Urinary bladder (tissue), 4 donors: Measurements from ENCODE around the gene GRK3. TPM values are rescaled to one million over a fixed set of nuclear protein-coding genes. Genes with fewer than 3 reads are reported as not detected.
A peak's percentile ranks its signal among the peaks of the same experiment; 100 is the strongest.

Experiments used
- DNase-seq: peaks from one replicate; pipeline ENCODE4 v3.0.0-alpha.2; 2015; ENCODE audit errors: extremely low spot score
- H3K27ac ChIP-seq: one replicate; pipeline ENCODE4 v1.5.1; 2013; ENCODE audit warnings: low read depth, mild to moderate bottlenecking, moderate library complexity
- H3K36me3 ChIP-seq: one replicate; pipeline ENCODE4 v1.6.1; 2013; ENCODE audit warnings: mild to moderate bottlenecking, moderate library complexity; ENCODE audit not compliant: insufficient read depth
- H3K4me1 ChIP-seq: one replicate; pipeline ENCODE4 v1.6.1; 2013; ENCODE audit warnings: mild to moderate bottlenecking, moderate library complexity; ENCODE audit not compliant: insufficient read depth
- H3K4me3 ChIP-seq: one replicate; pipeline ENCODE4 v1.5.1; 2013; ENCODE audit warnings: low read depth, low read length
- WGBS: extraction: QIAGEN DNeasy Blood & Tissue Kit; methylation state at CpG from one replicate; pipeline ENCODE4 v1.1.7; 2013; 5-methylcytosine and 5-hydroxymethylcytosine counted together
- polyA plus RNA-seq: library from polyadenylated mRNA; stranded (reverse); fragments of 200-250 nt; gene quantifications from one replicate; pipeline ENCODE4 v1.2.3, GENCODE V29; 2013
- total RNA-seq: library from RNA; depleted of rRNA; stranded (reverse); fragments of >200 nt; gene quantifications from one replicate; pipeline ENCODE4 v1.2.3, GENCODE V29; 2014
- donor health status: healthy with polysubstance abuse.
- donor health status: healthy.

Gene GRK3
- total and polyA plus RNA-seq, 2 donors: 2.7 to 15.8 TPM

DNA sequence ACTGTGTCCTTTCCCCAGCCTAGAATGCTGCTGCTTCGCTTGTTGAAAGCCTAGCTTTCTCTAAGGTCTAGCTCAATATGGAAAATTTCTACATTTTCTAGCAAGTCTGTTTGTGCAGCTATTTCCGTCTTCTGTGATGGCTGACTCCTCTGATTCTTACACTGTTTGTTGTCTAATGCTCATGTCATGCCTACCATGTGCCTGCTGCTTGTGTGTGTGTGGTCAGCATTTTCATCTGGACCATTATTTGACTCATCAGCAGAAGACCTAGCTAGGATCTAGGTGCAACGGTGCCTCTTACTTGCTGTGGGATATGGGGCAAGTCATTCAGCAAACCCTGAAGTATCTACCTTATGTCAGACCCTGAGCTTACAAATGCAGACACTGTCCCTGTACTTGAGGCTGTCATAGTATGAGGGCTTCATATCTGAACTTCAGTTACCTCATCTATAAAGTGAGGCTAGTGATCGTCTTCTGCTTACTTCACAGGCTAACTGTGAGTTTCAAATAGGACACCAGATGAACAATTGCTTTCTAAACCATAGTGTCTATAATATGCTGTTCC lies 91.0 kb downstream of the GRK3 start:
- no peak overlapping the region for H3K4me3 ChIP-seq
- no peak for DNase-seq
- no peak overlapping the region for H3K27ac ChIP-seq

GRCh38 chr22:25656724-25657123 lies 92.2 kb downstream of the GRK3 start:
- Histone ChIP-seq H3K4me1 (no peaks in the 10 kb centered on the region), H3K4me3 (no peak overlapping the region), H3K36me3 (no peaks in the 10 kb centered on the region), H3K27ac (no peak overlapping the region)
- DNase-seq: no peak

More for the DNA sequence above, 91.0 kb downstream of the GRK3 start:
- Histone ChIP-seq H3K36me3 (no peaks in the 10 kb centered on the region), H3K4me1 (no peaks in the 10 kb centered on the region)
- WGBS: 92% methylated on average over 4 of the region's 4 CpGs

DNA sequence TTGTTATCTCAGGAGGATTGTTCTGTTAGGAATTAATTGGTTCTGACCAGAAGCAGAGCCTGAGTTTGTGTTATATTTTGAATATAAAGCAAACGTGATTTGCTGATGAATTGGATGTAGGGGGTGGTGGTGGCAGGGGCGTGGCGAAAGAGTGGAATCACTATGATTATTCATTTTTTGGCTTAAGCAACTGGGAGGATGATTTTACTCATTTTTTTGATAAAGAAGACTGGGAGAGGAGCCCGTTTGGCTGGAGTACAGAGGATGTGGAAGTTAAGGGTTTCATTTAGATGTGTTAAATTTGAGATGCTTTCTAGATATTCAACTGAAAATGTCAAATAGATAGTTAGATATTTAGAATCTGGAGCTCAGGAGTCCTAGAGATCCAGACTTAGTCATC lies 94.2 kb downstream of the GRK3 start:
- no peak for DNase-seq
- H3K27ac ChIP-seq: no peak overlapping the region
- no peaks in the 10 kb centered on the region for H3K4me1 ChIP-seq
- 52% methylated on average over 4 of the region's 4 CpGs for WGBS
- no peak overlapping the region for H3K4me3 ChIP-seq
- no peaks in the 10 kb centered on the region for H3K36me3 ChIP-seq

GRCh38 chr22:25659413-25659812 lies 94.9 kb downstream of the GRK3 start:
- no peak overlapping the region for H3K4me3 ChIP-seq
- 93% methylated on average over 2 of the region's 2 CpGs for WGBS
- no peak for DNase-seq
- no peaks in the 10 kb centered on the region for H3K36me3 ChIP-seq
- no peaks in the 10 kb centered on the region for H3K4me1 ChIP-seq
- H3K27ac ChIP-seq: no peak overlapping the region

DNA sequence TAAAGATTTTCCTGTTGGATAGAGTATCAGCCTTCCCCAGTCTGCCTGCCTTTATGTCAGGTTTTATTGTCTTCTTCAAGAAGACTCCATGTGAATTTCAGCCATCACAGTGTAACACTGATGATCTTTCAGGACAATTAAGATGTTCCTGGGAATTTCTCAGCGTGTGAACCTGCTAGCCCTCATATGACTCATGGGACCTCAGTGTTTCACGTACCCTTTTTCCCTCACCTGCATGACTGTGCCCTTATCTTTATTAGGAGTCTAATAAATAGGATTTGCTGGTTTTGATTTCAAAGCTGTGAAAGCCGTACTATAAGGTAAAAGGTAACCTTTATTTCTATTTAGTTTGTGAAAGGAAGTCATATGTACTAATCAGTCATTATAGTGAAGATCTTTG lies 95.9 kb downstream of the GRK3 start:
- H3K4me1 ChIP-seq: no peaks in the 10 kb centered on the region
- 82% methylated on average over 3 of the region's 3 CpGs for WGBS
- no peak overlapping the region for H3K27ac ChIP-seq
- no peak overlapping the region for H3K4me3 ChIP-seq
- H3K36me3 ChIP-seq: no peaks in the 10 kb centered on the region
- DNase-seq: no peak

- Histone ChIP-seq H3K4me3 (no peak overlapping the region), H3K4me1 (no peaks in the 10 kb centered on the region), H3K27ac (no peak overlapping the region), H3K36me3 (no peaks in the 10 kb centered on the region)
- peak; percentile 61 for DNase-seq
- WGBS: 16% methylated on average over 2 of the region's 2 CpGs
Measured at GRCh38 chr22:25661073-25661472, 96.6 kb downstream of the GRK3 start.

GRCh38 chr22:25663654-25664053 lies 99.2 kb downstream of the GRK3 start:
- Histone ChIP-seq H3K36me3 (no peaks in the 10 kb centered on the region), H3K4me3 (no peak overlapping the region), H3K27ac (no peak overlapping the region), H3K4me1 (peaks cover 1% of the 10 kb centered on the region)
- WGBS: 79% methylated on average over 4 of the region's 4 CpGs
- DNase-seq: no peak

DNA sequence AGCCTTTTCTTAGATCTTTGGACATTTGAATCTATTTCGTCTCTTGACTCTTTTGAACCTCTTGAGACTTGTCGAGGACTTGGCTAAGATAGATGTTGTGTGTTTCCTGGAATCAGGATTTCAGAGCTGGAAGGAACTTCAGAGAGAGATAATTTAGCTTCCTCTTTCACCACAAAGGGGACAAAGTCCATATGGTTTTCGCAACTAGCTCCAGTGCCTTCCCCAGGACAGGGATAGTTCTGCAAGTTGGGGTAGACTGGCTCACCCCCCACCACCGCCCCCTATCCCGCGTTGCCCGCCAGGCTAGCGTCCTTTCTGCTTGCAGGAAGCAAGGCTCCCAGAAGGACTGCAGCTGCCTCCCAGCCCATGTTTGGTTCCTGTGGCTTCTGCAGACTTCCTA lies 101.8 kb downstream of the GRK3 start:
- H3K27ac ChIP-seq: no peak overlapping the region
- no peaks in the 10 kb centered on the region for H3K36me3 ChIP-seq
- WGBS: 27% methylated on average over 8 of the region's 8 CpGs
- no peak overlapping the region for H3K4me3 ChIP-seq
- DNase-seq: no peak
- H3K4me1 ChIP-seq: peaks cover 1% of the 10 kb centered on the region

DNA sequence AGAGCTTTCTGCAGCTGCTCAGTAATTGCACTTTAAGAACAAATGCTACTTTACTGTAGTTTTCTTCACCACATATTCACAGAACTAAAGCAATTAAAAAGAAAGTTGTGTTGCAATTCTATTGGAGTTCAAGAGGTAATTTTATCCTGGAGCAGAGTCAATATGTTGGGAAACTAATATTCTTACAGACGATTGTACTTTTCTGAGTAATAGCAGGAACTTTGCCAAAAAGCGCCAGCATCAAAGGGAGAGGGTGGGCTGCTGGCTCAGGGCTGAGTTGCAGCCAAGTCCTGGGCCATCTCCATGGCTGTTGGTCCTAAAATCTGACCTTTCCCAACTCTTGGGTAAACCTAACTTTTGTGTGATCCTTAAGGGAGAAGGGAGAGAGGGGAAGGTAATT lies 104.0 kb downstream of the GRK3 start:
- no peak overlapping the region for H3K4me3 ChIP-seq
- peak; percentile 50 for DNase-seq
- H3K4me1 ChIP-seq: peaks cover 1% of the 10 kb centered on the region
- no peaks in the 10 kb centered on the region for H3K36me3 ChIP-seq
- 24% methylated on average over 2 of the region's 2 CpGs for WGBS
- no peak overlapping the region for H3K27ac ChIP-seq

DNA sequence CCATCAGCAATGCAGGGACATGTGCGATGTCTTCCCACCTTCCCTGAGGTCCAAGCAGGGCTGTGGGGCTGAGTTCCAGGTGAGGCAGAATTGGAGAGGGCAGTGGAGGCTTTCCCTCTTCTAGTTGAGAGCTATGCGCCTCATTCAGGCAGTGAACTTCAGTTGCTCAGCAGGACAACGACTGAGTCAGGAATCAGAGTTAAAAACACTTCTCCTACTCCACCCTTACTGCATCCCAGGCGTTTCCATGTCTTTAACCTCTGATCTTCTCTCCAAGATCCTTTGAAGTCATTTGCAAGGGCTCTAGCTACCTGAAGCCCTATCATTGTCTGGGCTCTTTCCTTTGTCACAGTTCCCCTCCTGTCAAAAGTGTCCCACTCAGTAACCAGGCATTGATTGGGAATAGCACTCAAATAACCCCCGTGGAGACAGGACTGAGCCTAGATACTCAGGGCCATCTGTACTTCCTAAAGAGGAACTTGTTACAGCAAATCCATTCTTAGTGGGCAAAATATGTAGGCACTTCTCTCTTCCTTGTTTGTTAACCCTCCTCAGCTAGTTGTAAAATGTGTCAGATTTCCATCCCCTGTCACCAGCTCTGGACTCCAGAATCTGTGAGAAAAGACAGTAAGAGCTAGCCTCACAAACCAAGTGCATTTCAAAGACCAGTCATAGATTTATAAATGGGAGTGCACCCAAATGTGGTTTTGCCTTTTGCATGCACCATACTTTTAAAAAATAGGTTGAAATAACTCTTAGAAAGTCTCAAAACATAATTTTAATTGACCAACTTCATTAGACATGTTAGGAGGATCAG lies 105.0 kb downstream of the GRK3 start:
- WGBS: 83% methylated on average over 5 of the region's 5 CpGs
- no peak overlapping the region for H3K4me3 ChIP-seq
- H3K4me1 ChIP-seq: peaks cover 1% of the 10 kb centered on the region
- H3K36me3 ChIP-seq: no peaks in the 10 kb centered on the region
- no peak overlapping the region for H3K27ac ChIP-seq
- DNase-seq: no peak

GRCh38 chr22:25670070-25670461 lies 105.6 kb downstream of the GRK3 start:
- no peak for DNase-seq
- WGBS: 98% methylated on average over 6 of the region's 6 CpGs

GRCh38 chr22:25672289-25673084 lies 108.0 kb downstream of the GRK3 start:
- Histone ChIP-seq H3K27ac (no peak overlapping the region), H3K36me3 (no peaks in the 10 kb centered on the region), H3K4me1 (no peaks in the 10 kb centered on the region), H3K4me3 (no peak overlapping the region)
- 84% methylated on average over 5 of the region's 5 CpGs for WGBS
- DNase-seq: no peak

More at GRCh38 chr22:25670070-25670461, 105.6 kb downstream of the GRK3 start:
- Histone ChIP-seq H3K4me3 (no peak overlapping the region), H3K36me3 (no peaks in the 10 kb centered on the region), H3K4me1 (peaks cover 1% of the 10 kb centered on the region), H3K27ac (no peak overlapping the region)

DNA sequence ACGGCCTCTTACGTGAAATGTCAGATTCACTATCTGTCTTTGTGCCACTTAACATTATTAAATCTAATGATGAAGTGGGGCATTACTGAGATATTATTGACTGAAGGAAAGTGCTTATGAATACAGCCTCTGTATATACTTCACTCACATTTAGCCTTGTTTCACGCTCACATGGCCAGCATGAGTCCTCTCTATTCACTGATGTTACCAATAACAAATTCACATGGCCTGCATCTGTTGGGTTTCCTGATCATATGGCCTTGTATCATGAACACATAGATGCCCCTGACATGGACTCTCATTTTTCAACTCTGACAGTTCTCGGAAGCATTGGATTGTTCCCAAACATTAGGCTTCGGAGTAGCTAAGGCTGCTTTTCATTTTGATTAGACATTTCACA lies 109.2 kb downstream of the GRK3 start:
- WGBS: 92% methylated on average over 5 of the region's 5 CpGs
- H3K36me3 ChIP-seq: no peaks in the 10 kb centered on the region

GRCh38 chr22:25677631-25678030 lies 113.2 kb downstream of the GRK3 start:
- DNase-seq: no peak
- Histone ChIP-seq H3K27ac (no peak overlapping the region), H3K4me3 (no peak overlapping the region), H3K36me3 (no peaks in the 10 kb centered on the region), H3K4me1 (peaks cover 1% of the 10 kb centered on the region)
- 93% methylated on average over 4 of the region's 4 CpGs for WGBS

More for the DNA sequence above, 109.2 kb downstream of the GRK3 start:
- DNase-seq: no peak
- Histone ChIP-seq H3K4me1 (no peaks in the 10 kb centered on the region), H3K27ac (no peak overlapping the region), H3K4me3 (no peak overlapping the region)
